H1 (cell line): Measurements from ENCODE around the gene UTRN. TPM values are rescaled to one million over a fixed set of nuclear protein-coding genes. Genes with fewer than 3 reads are reported as not detected.

ENCODE experiments used
- CTCF ChIA-PET: fragments of 300-600 bp; sonication (Branson Sonifier 250); formaldehyde crosslinking; loops from one replicate; lab custom pipeline; 2021; ENCODE audit not compliant: partially characterized antibody; lab: Charles Lee
- POLR2A ChIA-PET: fragments of 300-600 bp; sonication (Branson Sonifier 250); formaldehyde crosslinking; loops from one replicate; lab custom pipeline; 2021; ENCODE audit warnings: inconsistent platforms; ENCODE audit not compliant: partially characterized antibody; lab: Charles Lee
- DNase-seq, 2 experiments: peaks; one replicate each; pipeline versions ENCODE4 v3.0.0 to v3.0.0-alpha.2; 2010 to 2022; ENCODE audit warnings: low spot score in 2 of 2, low read depth in 1 of 2, mixed read lengths in 1 of 2
- FAIRE-seq: peaks from 2 replicates; lab custom pipeline; 2011; peaks lifted over from hg19 to GRCh38; lab: Jason Lieb, UNC
- H2AFZ ChIP-seq: 2 replicates; pipeline ENCODE4 v1.8.1; 2012; ENCODE audit warnings: low read length, inconsistent platforms
- H2AK5ac ChIP-seq: 2 replicates; pipeline ENCODE4 v1.6.1; 2013; ENCODE audit warnings: low read depth, low read length
- H2BK120ac ChIP-seq: replicated peaks from 2 replicates; pipeline ENCODE3; 2013; ENCODE audit warnings: low read depth, low read length, inconsistent platforms
- H2BK12ac ChIP-seq: 2 replicates; pipeline ENCODE4 v1.6.1; 2013; ENCODE audit warnings: low read depth, low read length
- H2BK15ac ChIP-seq: 2 replicates; pipeline ENCODE4 v1.6.1; 2013; ENCODE audit warnings: low read length
- H2BK20ac ChIP-seq: 2 replicates; pipeline ENCODE4 v1.6.1; 2013; ENCODE audit warnings: low read length
- H2BK5ac ChIP-seq: 2 replicates; pipeline ENCODE4 v1.6.1; 2013; ENCODE audit warnings: low read depth, low read length
- H3K14ac ChIP-seq: 2 replicates; pipeline ENCODE4 v1.6.1; 2013; ENCODE audit warnings: inconsistent platforms; ENCODE audit not compliant: insufficient read length
- H3K18ac ChIP-seq: 2 replicates; pipeline ENCODE4 v1.6.1; 2013; ENCODE audit warnings: low read length; ENCODE audit errors: extremely low read depth
- H3K23ac ChIP-seq: 2 replicates; pipeline ENCODE4 v1.6.1; 2013; ENCODE audit warnings: inconsistent platforms; ENCODE audit not compliant: insufficient read length
- H3K23me2 ChIP-seq: 2 replicates; pipeline ENCODE4 v1.6.1; 2013; ENCODE audit warnings: low read depth, low read length
- H3K27ac ChIP-seq: 2 replicates; pipeline ENCODE4 v1.6.1; 2011; ENCODE audit warnings: low read depth, low read length, inconsistent platforms
- H3K27me3 ChIP-seq, 4 experiments: replicated peaks in 1 of 4; 1 replicate in 1 of 4; 2 replicates in 3 of 4; pipeline versions ENCODE4 v1.6.1 to v1.8.1; 2011 to 2013; ENCODE audit warnings: low read length in 3 of 4, mild to moderate bottlenecking in 3 of 4, inconsistent platforms in 2 of 4, mixed read lengths in 2 of 4, moderate library complexity in 1 of 4; ENCODE audit not compliant: control insufficient read depth in 3 of 4, insufficient read depth in 3 of 4; ENCODE audit errors: extremely low read depth in 1 of 4
- H3K36me3 ChIP-seq, 4 experiments: 2 replicates each; pipeline versions ENCODE4 v1.6.1 to v1.8.1; 2011 to 2013; ENCODE audit warnings: mild to moderate bottlenecking in 4 of 4, low read length in 3 of 4, moderate library complexity in 2 of 4, control low read depth in 1 of 4, inconsistent platforms in 1 of 4; ENCODE audit not compliant: insufficient read depth in 4 of 4, control insufficient read depth in 2 of 4
- H3K4ac ChIP-seq: replicated peaks from 2 replicates; pipeline ENCODE3; 2013; ENCODE audit warnings: low read length, low read depth, mixed read lengths, inconsistent platforms; ENCODE audit not compliant: insufficient read length
- H3K4me1 ChIP-seq, 4 experiments: replicated peaks in 1 of 4; 1 replicate in 1 of 4; 2 replicates in 3 of 4; pipeline versions ENCODE4 v1.6.1 to v1.8.1; 2011 to 2013; ENCODE audit warnings: low read length in 3 of 4, inconsistent platforms in 2 of 4, mixed read lengths in 1 of 4; ENCODE audit not compliant: insufficient read depth in 4 of 4, control insufficient read depth in 3 of 4
- H3K4me2 ChIP-seq, 2 experiments: 2 replicates each; pipeline versions ENCODE4 v1.6.1 to v1.8.1; 2011 to 2013; ENCODE audit warnings: low read depth in 2 of 2, low read length in 2 of 2, control low read depth in 1 of 2, inconsistent platforms in 1 of 2, mild to moderate bottlenecking in 1 of 2; ENCODE audit not compliant: insufficient read depth in 1 of 2
- H3K4me3 ChIP-seq, 4 experiments: fragments of 200-600, 300-600 bp in 1 of 4; sonication (generic), shearing (Covaris generic), sonication (Bioruptor Twin) in 1 of 4; 2 replicates each; pipeline versions ENCODE4 v1.5.1 to v1.8.1; 2011 to 2016; ENCODE audit warnings: low read length in 4 of 4, low read depth in 3 of 4, control low read depth in 2 of 4, inconsistent platforms in 2 of 4, mild to moderate bottlenecking in 2 of 4, mixed read lengths in 1 of 4, moderate library complexity in 1 of 4; ENCODE audit not compliant: insufficient read depth in 2 of 4; ENCODE audit errors: extremely low read depth in 1 of 4
- H3K56ac ChIP-seq: replicated peaks from 2 replicates; pipeline ENCODE3; 2013; ENCODE audit warnings: low read depth, mild to moderate bottlenecking, mixed read lengths, low read length, inconsistent platforms; ENCODE audit not compliant: insufficient read length
- H3K79me1 ChIP-seq: 2 replicates; pipeline ENCODE4 v1.6.1; 2013; ENCODE audit warnings: low read depth, low read length, control low read depth
- H3K79me2 ChIP-seq, 2 experiments: 2 replicates each; pipeline versions ENCODE4 v1.6.1 to v1.8.1; 2012 to 2013; ENCODE audit warnings: low read length in 2 of 2, mild to moderate bottlenecking in 2 of 2, inconsistent platforms in 1 of 2; ENCODE audit not compliant: insufficient read depth in 2 of 2, control insufficient read depth in 1 of 2
- H3K9ac ChIP-seq, 4 experiments: replicated peaks in 1 of 4; 1 replicate in 1 of 4; 2 replicates in 3 of 4; pipeline versions ENCODE4 v1.6.1 to v1.8.1; 2011 to 2013; ENCODE audit warnings: low read depth in 3 of 4, low read length in 3 of 4, control low read depth in 2 of 4, mild to moderate bottlenecking in 2 of 4, moderate library complexity in 2 of 4, inconsistent platforms in 1 of 4; ENCODE audit errors: extremely low read depth in 1 of 4
- H3K9me3 ChIP-seq, 2 experiments: 2 replicates each; pipeline versions ENCODE4 v1.6.1 to v1.8.1; 2012 to 2013; ENCODE audit warnings: mild to moderate bottlenecking in 2 of 2, moderate library complexity in 2 of 2, control low read depth in 1 of 2, inconsistent platforms in 1 of 2, low read depth in 1 of 2, low read length in 1 of 2, mixed read lengths in 1 of 2; ENCODE audit not compliant: insufficient read depth in 2 of 2
- H4K20me1 ChIP-seq, 2 experiments: replicated peaks in 1 of 2; 2 replicates each; pipeline versions ENCODE3 to v1.8.1; 2011 to 2013; ENCODE audit warnings: inconsistent platforms in 2 of 2, low read length in 2 of 2, mild to moderate bottlenecking in 1 of 2; ENCODE audit not compliant: insufficient read depth in 2 of 2, control insufficient read depth in 1 of 2
- H4K5ac ChIP-seq: 2 replicates; pipeline ENCODE4 v1.6.1; 2013; ENCODE audit warnings: low read length, low read depth, mixed read lengths, inconsistent platforms; ENCODE audit not compliant: insufficient read length
- H4K8ac ChIP-seq: 2 replicates; pipeline ENCODE4 v1.8.0; 2013; ENCODE audit warnings: mild to moderate bottlenecking, moderate library complexity, low read length, inconsistent platforms; ENCODE audit not compliant: insufficient read depth; ENCODE audit errors: extremely low read depth
- H4K91ac ChIP-seq: replicated peaks from 2 replicates; pipeline ENCODE3; 2013; ENCODE audit warnings: low read length, mixed read lengths, inconsistent platforms; ENCODE audit not compliant: insufficient read length
- ASH2L ChIP-seq: fragments of 200-600, 300-600 bp; sonication (generic); IDR thresholded peaks from one replicate; pipeline ENCODE4 v1.7.1; 2017; ENCODE audit warnings: low read length
- CHD1 ChIP-seq: IDR thresholded peaks from 2 replicates; pipeline ENCODE4 v1.6.1; 2012; ENCODE audit warnings: low read depth, low read length, improper control_type of control experiment
- E2F6 ChIP-seq: IDR thresholded peaks from 2 replicates; pipeline ENCODE4 v1.6.1; 2012; ENCODE audit warnings: inconsistent platforms
- GABPA ChIP-seq: IDR thresholded peaks from 2 replicates; pipeline ENCODE4 v1.6.1; 2011; ENCODE audit warnings: mild to moderate bottlenecking, low read length, moderate library complexity, borderline replicate concordance; ENCODE audit not compliant: insufficient read depth
- HDAC2 ChIP-seq, 2 experiments: fragments of 300-600 bp in 1 of 2; sonication (generic) in 1 of 2; IDR thresholded peaks; 2 replicates each; pipeline ENCODE4 v1.6.1; 2011 to 2012; ENCODE audit warnings: low read depth in 2 of 2, low read length in 2 of 2, mild to moderate bottlenecking in 2 of 2, moderate library complexity in 2 of 2, borderline replicate concordance in 1 of 2, inconsistent platforms in 1 of 2
- NANOG ChIP-seq: IDR thresholded peaks from 2 replicates; pipeline ENCODE4 v1.6.1; 2011; ENCODE audit warnings: low read length, low read depth, mild to moderate bottlenecking, inconsistent platforms; ENCODE audit not compliant: insufficient read depth, poor library complexity, severe bottlenecking
- NRF1 ChIP-seq: IDR thresholded peaks from 2 replicates; pipeline ENCODE4 v1.6.1; 2011; ENCODE audit warnings: mild to moderate bottlenecking, low read depth, low read length, improper control_type of control experiment
- POU5F1 ChIP-seq: IDR thresholded peaks from 2 replicates; pipeline ENCODE4 v1.6.1; 2011; ENCODE audit warnings: low read depth, mild to moderate bottlenecking, low read length, moderate library complexity
- RAD21 ChIP-seq, 2 experiments: IDR thresholded peaks in 1 of 2; conservative IDR thresholded peaks in 1 of 2; 2 replicates each; pipeline ENCODE4 v1.6.1; 2011; ENCODE audit warnings: low read depth in 2 of 2, low read length in 2 of 2, improper control_type of control experiment in 1 of 2, inconsistent platforms in 1 of 2, mild to moderate bottlenecking in 1 of 2, moderate library complexity in 1 of 2
- SP4 ChIP-seq: IDR thresholded peaks from 2 replicates; pipeline ENCODE4 v1.6.1; 2012; ENCODE audit warnings: low read length, inconsistent platforms
- USF2 ChIP-seq: IDR thresholded peaks from 2 replicates; pipeline ENCODE4 v1.6.1; 2011; ENCODE audit warnings: low read length, improper control_type of control experiment
- WGBS, 2 experiments: shearing (Covaris generic) in 1 of 2; methylation state at CpG; one replicate each; pipeline versions ENCODE4 v1.1.6 to v1.1.7; 2013 to 2015; ENCODE audit warnings: low lambda C conversion rate in 2 of 2, mixed read lengths in 2 of 2, inconsistent platforms in 1 of 2, low coverage in 1 of 2, missing lambda C conversion rate in 1 of 2; ENCODE audit not compliant: insufficient replicate concordance in 2 of 2, insufficient coverage in 1 of 2, insufficient read length in 1 of 2; ENCODE audit errors: extremely low coverage in 1 of 2, missing lambda C conversion rate in 1 of 2; 5-methylcytosine and 5-hydroxymethylcytosine counted together
- polyA plus RNA-seq, 7 experiments: library from polyadenylated mRNA; depleted of rRNA in 3 of 7; stranded (reverse) in 5 of 7; unstranded in 2 of 7; fragments of >200 nt in 5 of 7; fragments of 200-250 nt in 2 of 7; gene quantifications; 1 replicate in 5 of 7; 2 replicates in 1 of 7; 4 replicates in 1 of 7; pipeline versions ENCODE4 v1.2.1 to v1.2.3, GENCODE V29; 2011 to 2013; ENCODE audit warnings: missing spikeins in 2 of 7, mixed read lengths in 2 of 7
- total RNA-seq: library from RNA; stranded (reverse); fragmentation: NEBNext Ultra II Directional; extraction: Animal tissue kit (Norgen Biotek cat#: 25700); gene quantifications from 2 replicates; pipeline ENCODE4 v1.2.1, GENCODE V29; 2021

UTRN gene
- total and polyA plus RNA-seq, 2 of the 8 experiments (the other 6 are each of a cell fraction or from before 2014, with no cell fraction given), result 25.0 to 112 TPM

DNA sequence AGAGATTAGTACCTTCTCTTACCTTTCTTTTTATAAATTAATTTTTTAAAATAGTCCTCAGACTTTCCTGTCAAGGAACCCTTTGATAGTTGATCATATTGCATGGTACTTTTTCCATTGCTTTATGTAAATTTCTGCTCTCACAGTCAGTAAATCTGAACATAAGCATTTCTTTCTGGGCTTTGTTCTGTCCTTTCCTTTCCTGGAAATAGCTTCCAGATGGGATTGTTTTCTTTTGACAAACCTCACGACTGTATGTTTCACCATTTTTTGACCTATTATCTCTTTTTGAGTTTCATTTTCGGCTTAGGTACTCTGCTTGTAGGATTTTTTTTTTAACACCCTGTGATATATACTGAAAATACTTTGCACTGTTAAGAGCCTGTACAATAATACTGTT lies 32.6 kb downstream of the UTRN start:
- H3K9me3 ChIP-seq, result no peaks in the 10 kb centered on the region
- H3K4me3 ChIP-seq, result no peak overlapping the region
- ChIA-PET POLR2A (interaction anchor here (1.0 kb wide), 1 partner anchor 52 kb away, joined by 4 read pairs; no protein-coding TSS in a partner anchor), CTCF (interaction anchor here (0.6 to 1.4 kb wide), 3 partner anchors 12 to 379 kb away, joined by 3 to 4 read pairs (median 3); no protein-coding TSS in a partner anchor)
- H3K4me1 ChIP-seq, result peaks cover 0 to 7% (median 5%) of the 10 kb centered on the region in 4 experiments; a peak in 4 of 7 replicates
- H3K79me2 ChIP-seq, result peaks cover 0 to 14% of the 10 kb centered on the region in 2 experiments; a peak in 2 of 4 replicates
- H2BK20ac ChIP-seq, result no peak overlapping the region
- no peaks in the 10 kb centered on the region for H4K20me1 ChIP-seq
- no peak overlapping the region for H2BK15ac ChIP-seq
- no peaks in the 10 kb centered on the region for H3K27me3 ChIP-seq
- H3K4ac ChIP-seq, result no peak overlapping the region
- no peak overlapping the region for H2AK5ac ChIP-seq
- no peak overlapping the region for H2AFZ ChIP-seq
- no peak overlapping the region for H4K91ac ChIP-seq
- H2BK12ac ChIP-seq, result no peak overlapping the region
- 88% methylated on average over 2 of the region's 2 CpGs; no CpG with 5 or more reads in 1 of the 2 experiments for WGBS, 2 experiments
- H3K14ac ChIP-seq, result no peak overlapping the region
- no peak overlapping the region for H3K23ac ChIP-seq
- DNase-seq (no peak), FAIRE-seq (no peak)
- H3K79me1 ChIP-seq, result no peaks in the 10 kb centered on the region; the same call in 1 of the 2 replicates
- no peak overlapping the region for H3K9ac ChIP-seq
- no peak overlapping the region for H4K5ac ChIP-seq
- no peaks in the 10 kb centered on the region; the same call in 1 of the 2 replicates for H3K23me2 ChIP-seq
- H2BK5ac ChIP-seq, result no peak overlapping the region
- H2BK120ac ChIP-seq, result no peak overlapping the region
- no peak overlapping the region for H3K18ac ChIP-seq
- no peak overlapping the region for H3K56ac ChIP-seq
- no peak overlapping the region for H3K27ac ChIP-seq
- H3K4me2 ChIP-seq, result no peak overlapping the region
- no peaks in the 10 kb centered on the region for H3K36me3 ChIP-seq
- no peak overlapping the region for H4K8ac ChIP-seq
- TF ChIP-seq SP4, result no peak
- TF ChIP-seq POU5F1, result no peak
- TF ChIP-seq CHD1, result no peak
- TF ChIP-seq NANOG, result no peak
- TF ChIP-seq USF2, result no peak
- no peak for TF ChIP-seq E2F6
- TF ChIP-seq ASH2L, result no peak
- TF ChIP-seq NRF1, result no peak
- no peak for TF ChIP-seq GABPA
- TF ChIP-seq HDAC2 (IDR thresholded peaks at IDR 0.05; ENCODE audit: borderline replicate concordance in 1 of 2, low read depth in 2 of 2, low read length in 2 of 2), result no peak
- no peak for TF ChIP-seq RAD21 (IDR thresholded peaks at IDR 0.05 in 1 of 2, conservative IDR thresholded peaks at IDR 0.05 in 1 of 2; ENCODE audit: low read depth in 2 of 2, low read length in 2 of 2)
